Measurements from ENCODE around the gene SUCLG2. TPM values are rescaled to one million over a fixed set of nuclear protein-coding genes. Genes with fewer than 3 reads are reported as not detected.

The SUCLG2 gene
- total RNA-seq, 1 donor: 56.8 TPM

DNA sequence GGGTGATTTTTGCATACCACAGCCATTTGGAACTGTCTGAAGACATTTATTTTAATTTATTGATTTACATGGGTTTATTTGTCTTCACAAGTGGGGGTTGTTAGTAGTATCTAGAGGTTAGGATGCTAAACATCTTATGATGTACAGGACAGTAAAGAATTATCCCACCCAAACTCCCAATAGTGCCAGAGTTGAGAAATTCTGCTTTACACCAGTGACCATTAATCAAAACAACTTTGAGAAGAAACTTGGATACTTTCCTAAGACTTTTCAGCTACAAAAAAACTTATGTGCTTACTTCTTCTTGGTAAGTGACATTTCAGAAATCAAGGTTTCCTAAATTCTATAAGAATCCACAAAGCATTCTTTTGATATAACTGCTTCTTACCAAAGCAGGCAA, 156.7 kb downstream of the SUCLG2 start:
- Histone ChIP-seq H3K9me3 (ENCODE audit: low read depth, low read length) (no peaks in the 10 kb centered on the region), H3K36me3 (ENCODE audit: insufficient read depth, low read length) (peaks cover 6% of the 10 kb centered on the region), H3K27me3 (ENCODE audit: insufficient read depth, low read length) (no peaks in the 10 kb centered on the region), H4K20me1 (ENCODE audit: insufficient read depth, low read length) (no peaks in the 10 kb centered on the region), H3K4me3 (ENCODE audit: insufficient read depth, low read length) (no peak overlapping the region), H3K79me2 (ENCODE audit: insufficient read depth, low read length) (no peaks in the 10 kb centered on the region), H3K4me1 (ENCODE audit: insufficient read depth, low read length) (no peaks in the 10 kb centered on the region), H3K4me2 (ENCODE audit: insufficient read depth, low read length) (no peak overlapping the region), H2AFZ (ENCODE audit: low read length) (no peak overlapping the region), H3K27ac (ENCODE audit: low read depth, low read length) (no peak overlapping the region)
- TF ChIP-seq, protein P1, sequence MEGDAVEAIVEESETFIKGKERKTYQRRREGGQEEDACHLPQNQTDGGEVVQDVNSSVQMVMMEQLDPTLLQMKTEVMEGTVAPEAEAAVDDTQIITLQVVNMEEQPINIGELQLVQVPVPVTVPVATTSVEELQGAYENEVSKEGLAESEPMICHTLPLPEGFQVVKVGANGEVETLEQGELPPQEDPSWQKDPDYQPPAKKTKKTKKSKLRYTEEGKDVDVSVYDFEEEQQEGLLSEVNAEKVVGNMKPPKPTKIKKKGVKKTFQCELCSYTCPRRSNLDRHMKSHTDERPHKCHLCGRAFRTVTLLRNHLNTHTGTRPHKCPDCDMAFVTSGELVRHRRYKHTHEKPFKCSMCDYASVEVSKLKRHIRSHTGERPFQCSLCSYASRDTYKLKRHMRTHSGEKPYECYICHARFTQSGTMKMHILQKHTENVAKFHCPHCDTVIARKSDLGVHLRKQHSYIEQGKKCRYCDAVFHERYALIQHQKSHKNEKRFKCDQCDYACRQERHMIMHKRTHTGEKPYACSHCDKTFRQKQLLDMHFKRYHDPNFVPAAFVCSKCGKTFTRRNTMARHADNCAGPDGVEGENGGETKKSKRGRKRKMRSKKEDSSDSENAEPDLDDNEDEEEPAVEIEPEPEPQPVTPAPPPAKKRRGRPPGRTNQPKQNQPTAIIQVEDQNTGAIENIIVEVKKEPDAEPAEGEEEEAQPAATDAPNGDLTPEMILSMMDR (IDR thresholded peaks at IDR 0.05; ENCODE audit: extremely low read depth, low read depth, low read length): no peak
- DNase-seq (ENCODE audit: insufficient read length, low spot score, missing footprints): no peak

DNA sequence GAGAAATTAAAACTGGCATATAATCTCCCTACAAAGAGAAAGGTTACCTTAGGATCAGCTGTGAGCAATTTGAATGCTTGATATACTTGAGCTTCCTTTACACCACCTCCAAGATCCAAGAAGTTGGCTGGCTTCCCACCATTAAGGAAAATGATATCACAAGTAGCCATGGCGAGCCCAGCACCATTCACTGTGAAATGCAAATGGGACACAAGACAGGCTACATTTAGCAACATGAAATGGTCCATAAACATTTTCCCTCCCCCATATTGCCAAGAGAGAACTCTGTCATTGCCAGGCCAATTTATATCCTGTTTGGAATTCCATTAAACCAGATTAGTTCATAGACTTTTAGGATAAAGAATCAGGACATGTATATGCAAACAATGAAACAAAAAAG, 158.7 kb downstream of the SUCLG2 start:
- H2AFZ ChIP-seq (ENCODE audit: low read length): no peak overlapping the region
- no peaks in the 10 kb centered on the region for H3K4me1 ChIP-seq (ENCODE audit: insufficient read depth, low read length)
- H3K4me2 ChIP-seq (ENCODE audit: insufficient read depth, low read length): no peak overlapping the region
- H3K4me3 ChIP-seq (ENCODE audit: insufficient read depth, low read length): no peak overlapping the region
- no peaks in the 10 kb centered on the region for H4K20me1 ChIP-seq (ENCODE audit: insufficient read depth, low read length)
- no peaks in the 10 kb centered on the region for H3K79me2 ChIP-seq (ENCODE audit: insufficient read depth, low read length)
- H3K27me3 ChIP-seq (ENCODE audit: insufficient read depth, low read length): no peaks in the 10 kb centered on the region
- H3K27ac ChIP-seq (ENCODE audit: low read depth, low read length): no peak overlapping the region
- TF ChIP-seq, protein P1 (IDR thresholded peaks at IDR 0.05; ENCODE audit: extremely low read depth, low read depth, low read length): no peak
- no peaks in the 10 kb centered on the region for H3K9me3 ChIP-seq (ENCODE audit: low read depth, low read length)
- no peak for DNase-seq (ENCODE audit: insufficient read length, low spot score, missing footprints)
- H3K36me3 ChIP-seq (ENCODE audit: insufficient read depth, low read length): peaks cover 6% of the 10 kb centered on the region

DNA sequence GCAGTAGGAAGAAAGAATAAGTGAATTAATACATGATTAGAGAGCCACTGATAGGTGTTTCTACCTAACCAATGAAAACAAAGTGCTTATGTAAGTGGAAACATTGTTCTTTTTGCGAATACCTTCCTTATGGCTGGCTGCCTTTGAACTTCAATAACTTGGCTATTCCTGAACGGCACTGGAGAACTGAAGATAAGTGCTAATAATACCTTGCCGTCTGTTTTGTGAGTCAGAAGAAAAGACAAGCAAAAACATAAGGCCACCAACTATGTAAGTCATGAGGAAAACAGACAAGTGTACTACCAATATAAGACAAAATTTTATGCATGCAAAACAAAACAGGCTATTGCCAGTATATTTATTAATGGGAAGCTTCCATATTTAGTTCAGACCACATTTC, 160.6 kb downstream of the SUCLG2 start:
- TF ChIP-seq, protein P1 (IDR thresholded peaks at IDR 0.05; ENCODE audit: extremely low read depth, low read depth, low read length): no peak
- H3K79me2 ChIP-seq (ENCODE audit: insufficient read depth, low read length): no peaks in the 10 kb centered on the region
- H3K27ac ChIP-seq (ENCODE audit: low read depth, low read length): no peak overlapping the region
- H3K4me1 ChIP-seq (ENCODE audit: insufficient read depth, low read length): no peaks in the 10 kb centered on the region
- H3K36me3 ChIP-seq (ENCODE audit: insufficient read depth, low read length): peaks cover 6% of the 10 kb centered on the region
- H2AFZ ChIP-seq (ENCODE audit: low read length): no peak overlapping the region
- H3K4me2 ChIP-seq (ENCODE audit: insufficient read depth, low read length): no peak overlapping the region
- no peaks in the 10 kb centered on the region for H3K9me3 ChIP-seq (ENCODE audit: low read depth, low read length)
- no peak overlapping the region for H3K4me3 ChIP-seq (ENCODE audit: insufficient read depth, low read length)
- no peaks in the 10 kb centered on the region for H4K20me1 ChIP-seq (ENCODE audit: insufficient read depth, low read length)
- no peaks in the 10 kb centered on the region for H3K27me3 ChIP-seq (ENCODE audit: insufficient read depth, low read length)
- no peak for DNase-seq (ENCODE audit: insufficient read length, low spot score, missing footprints)

DNA sequence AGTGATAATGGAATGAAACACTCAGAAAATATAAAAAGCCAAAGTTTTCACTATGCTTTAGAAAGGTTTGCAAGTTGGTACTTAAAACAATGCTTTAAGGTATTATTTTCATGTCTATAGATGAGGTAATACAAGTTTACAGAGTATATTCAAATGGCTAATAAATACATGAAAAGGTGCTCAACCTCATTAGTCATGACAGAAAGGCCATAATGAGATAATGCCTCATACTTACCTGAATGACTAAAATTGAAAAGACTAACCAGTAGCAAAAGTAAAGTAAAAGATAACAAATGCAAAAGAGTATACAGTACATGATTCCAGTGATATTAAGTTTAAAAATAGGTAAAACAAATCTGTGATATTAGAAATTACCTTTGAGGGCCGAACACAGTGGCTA, 163.8 kb downstream of the SUCLG2 start:
- Histone ChIP-seq H3K9me3 (ENCODE audit: low read depth, low read length) (no peaks in the 10 kb centered on the region), H3K79me2 (ENCODE audit: insufficient read depth, low read length) (no peaks in the 10 kb centered on the region), H2AFZ (ENCODE audit: low read length) (no peak overlapping the region), H3K27me3 (ENCODE audit: insufficient read depth, low read length) (no peaks in the 10 kb centered on the region), H3K4me2 (ENCODE audit: insufficient read depth, low read length) (no peak overlapping the region), H3K27ac (ENCODE audit: low read depth, low read length) (no peak overlapping the region), H4K20me1 (ENCODE audit: insufficient read depth, low read length) (no peaks in the 10 kb centered on the region), H3K4me3 (ENCODE audit: insufficient read depth, low read length) (no peak overlapping the region), H3K36me3 (ENCODE audit: insufficient read depth, low read length) (peaks cover 6% of the 10 kb centered on the region), H3K4me1 (ENCODE audit: insufficient read depth, low read length) (no peaks in the 10 kb centered on the region)
- TF ChIP-seq, protein P1 (IDR thresholded peaks at IDR 0.05; ENCODE audit: extremely low read depth, low read depth, low read length): no peak
- no peak for DNase-seq (ENCODE audit: insufficient read length, low spot score, missing footprints)
